Calu3 (cell line): ENCODE data around the gene PDE6B. TPM values are rescaled to one million over a fixed set of nuclear protein-coding genes. Genes with fewer than 3 reads are reported as not detected.
A peak's percentile ranks its signal among the peaks of the same experiment; 100 is the strongest.
"Not testable (repeated sequence)": the region's sequence is repeated elsewhere in the genome, so short reads cannot be mapped to it uniquely, and the experiment has no call there.

Experiments used
- BruUV-seq: library from RNA; stranded (reverse); fragments of 400-500 nt; replicated peaks from 2 replicates; lab custom pipeline; 2021; lab: Mats Ljungman, UMichigan
- CTCF ChIA-PET: fragments of 300-600 bp; sonication (Branson Sonifier 250); formaldehyde crosslinking; loops from one replicate; lab custom pipeline; 2022; ENCODE audit warnings: antibody characterized with exemption; lab: Charles Lee
- DNase-seq: peaks from one replicate; pipeline ENCODE4 v3.0.0; 2022
- H3K27ac Mint-ChIP-seq: one replicate; pipeline ENCODE4 v1.8.0; 2022; ENCODE audit warnings: mixed read lengths; ENCODE audit not compliant: unreplicated experiment
- H3K27me3 Mint-ChIP-seq: one replicate; pipeline ENCODE4 v1.8.0; 2022; ENCODE audit warnings: mixed read lengths; ENCODE audit not compliant: unreplicated experiment
- H3K36me3 Mint-ChIP-seq: one replicate; pipeline ENCODE4 v1.8.0; 2022; ENCODE audit warnings: mild to moderate bottlenecking, moderate library complexity, mixed read lengths; ENCODE audit not compliant: insufficient read depth, unreplicated experiment
- H3K4me1 Mint-ChIP-seq: one replicate; pipeline ENCODE4 v1.8.0; 2022; ENCODE audit warnings: mild to moderate bottlenecking, low read depth, mixed read lengths; ENCODE audit not compliant: unreplicated experiment
- H3K4me3 Mint-ChIP-seq: one replicate; pipeline ENCODE4 v1.8.0; 2022; ENCODE audit warnings: mild to moderate bottlenecking, low read depth, moderate library complexity, mixed read lengths; ENCODE audit not compliant: unreplicated experiment
- H3K9me3 Mint-ChIP-seq: one replicate; pipeline ENCODE4 v1.8.0; 2022; ENCODE audit warnings: low read depth, mixed read lengths; ENCODE audit not compliant: unreplicated experiment
- CTCF ChIP-seq: fragments of 200-600 bp; IDR thresholded peaks from one replicate; pipeline ENCODE4 v1.8.0; 2022; ENCODE audit warnings: antibody characterized with exemption; ENCODE audit not compliant: unreplicated experiment
- intact Hi-C: fragments of 100-400 bp; cut with micrococcal nuclease; formaldehyde crosslinking; loops from one replicate; pipeline ENCODE4 v1.10.0; 2022; ENCODE audit not compliant: unreplicated experiment
- total RNA-seq: library from RNA; stranded (reverse); gene quantifications from 2 replicates; pipeline ENCODE4 v1.2.3, GENCODE V29; 2022

PDE6B gene
- total RNA-seq, 1 experiment from 2014 or later, result not detected

- peaks cover 13% of the 10 kb centered on the region for H3K27me3 Mint-ChIP-seq
- H3K9me3 Mint-ChIP-seq, result no peaks in the 10 kb centered on the region
- DNase-seq, result no peak
- BruUV-seq, result no TSS peak
- H3K27ac Mint-ChIP-seq, result no peak overlapping the region
- no peak for TF ChIP-seq CTCF
- no peak overlapping the region for H3K4me3 Mint-ChIP-seq
- CTCF ChIA-PET, result no interaction called here
- intact Hi-C loops, result no loop called here
- no peaks in the 10 kb centered on the region for H3K36me3 Mint-ChIP-seq
- no peaks in the 10 kb centered on the region for H3K4me1 Mint-ChIP-seq
Measured at GRCh38 chr4:703336-704197, 78.2 kb downstream of the PDE6B start.

GRCh38 chr4:704198-704891 lies 79.0 kb downstream of the PDE6B start:
- Mint-ChIP-seq H3K27me3 (peaks cover 13% of the 10 kb centered on the region), H3K4me3 (peak overlapping the region; percentile 71), H3K9me3 (no peaks in the 10 kb centered on the region), H3K4me1 (no peaks in the 10 kb centered on the region), H3K36me3 (no peaks in the 10 kb centered on the region), H3K27ac (no peak overlapping the region)
- intact Hi-C loops, result no loop called here
- CTCF ChIA-PET, result no interaction called here
- no TSS peak for BruUV-seq
- no peak for TF ChIP-seq CTCF
- no peak for DNase-seq

GRCh38 chr4:704971-705277 lies 79.6 kb downstream of the PDE6B start:
- DNase-seq, result no peak
- H3K27ac Mint-ChIP-seq, result no peak overlapping the region
- no peaks in the 10 kb centered on the region for H3K9me3 Mint-ChIP-seq
- intact Hi-C loops, result no loop called here
- CTCF ChIA-PET, result no interaction called here
- peaks cover 13% of the 10 kb centered on the region for H3K27me3 Mint-ChIP-seq
- no peak for TF ChIP-seq CTCF
- no peaks in the 10 kb centered on the region for H3K36me3 Mint-ChIP-seq
- peak overlapping the region; percentile 71 for H3K4me3 Mint-ChIP-seq
- H3K4me1 Mint-ChIP-seq, result no peaks in the 10 kb centered on the region
- no TSS peak for BruUV-seq

GRCh38 chr4:705278-706082 lies 80.1 kb downstream of the PDE6B start, which contains the start of gene PCGF3:
Gene PCGF3, plus strand, starts transcription at chr4:705832. Its CDS starts 27,849 bp downstream, at chr4:733681.
- no peak for TF ChIP-seq CTCF
- intact Hi-C loops, result no loop called here
- Mint-ChIP-seq H3K4me1 (no peaks in the 10 kb centered on the region), H3K36me3 (peaks cover 4% of the 10 kb centered on the region), H3K9me3 (no peaks in the 10 kb centered on the region), H3K27ac (no peak within 1 kb of the TSS), H3K27me3 (peaks cover 13% of the 10 kb centered on the region), H3K4me3 (peak within 1 kb of the TSS; percentile 71)
- DNase-seq, result peak; percentile 97
- CTCF ChIA-PET, result no interaction called here
- TSS peak; percentile 47 for BruUV-seq

- Mint-ChIP-seq H3K4me3 (peak overlapping the region; percentile 71), H3K27me3 (peaks cover 13% of the 10 kb centered on the region)
- BruUV-seq, H3K4me1 Mint-ChIP-seq, DNase-seq, H3K9me3 Mint-ChIP-seq, H3K36me3 Mint-ChIP-seq, CTCF ChIA-PET, H3K27ac Mint-ChIP-seq, intact Hi-C loops: not testable (repeated sequence)
Measured at GRCh38 chr4:706083-706633, 80.8 kb downstream of the PDE6B start.
